HG02763 (cell line): Measurements from ENCODE around the gene PLEKHG4B.
"Not testable (repeated sequence)": the region's sequence is repeated elsewhere in the genome, so short reads cannot be mapped to it uniquely, and the experiment has no call there.

Experiments
- ATAC-seq: cut with Tn5 transposase; IDR thresholded peaks from one replicate; pipeline ENCODE4 v1.9.1; 2021; ENCODE audit warnings: mild to moderate bottlenecking, moderate library complexity; ENCODE audit not compliant: unreplicated experiment

PLEKHG4B gene

GRCh38 chr5:197892-198489 lies 106.0 kb downstream of the PLEKHG4B start:
- ATAC-seq, result no peak

DNA sequence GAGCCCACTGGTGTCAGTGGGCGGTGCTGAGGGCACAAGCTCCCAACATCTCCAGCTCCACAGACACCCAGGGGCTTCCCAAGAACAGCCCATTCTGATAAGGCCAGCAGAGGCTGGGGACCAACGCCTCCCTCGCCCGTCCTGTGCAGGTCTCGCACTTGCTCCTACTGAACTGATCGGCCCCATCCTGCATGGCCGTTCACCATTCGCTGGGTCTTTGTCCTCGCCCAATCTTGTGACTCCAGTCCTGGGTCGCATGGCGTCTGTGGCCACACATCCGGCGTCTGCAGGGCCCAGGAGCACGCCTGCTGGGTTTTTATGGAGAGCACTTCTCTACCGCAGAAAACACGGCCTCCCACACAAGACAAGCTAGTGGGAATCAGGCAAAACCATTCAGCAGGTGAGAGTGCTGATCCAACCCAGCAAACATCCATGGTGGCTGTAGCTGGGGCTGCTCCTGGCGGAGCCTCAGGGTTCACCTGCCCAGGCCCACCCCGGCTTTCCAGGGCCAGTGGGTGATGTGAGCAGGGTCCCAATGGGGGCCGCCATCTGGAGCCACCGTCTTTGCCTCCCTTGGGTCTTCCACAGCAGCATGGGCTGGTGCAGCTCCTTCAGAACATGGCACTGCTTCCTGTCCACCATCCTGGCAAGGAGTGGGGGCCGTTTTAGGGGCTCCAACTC lies 106.7 kb downstream of the PLEKHG4B start:
- ATAC-seq, result no peak

GRCh38 chr5:199197-199949 lies 107.4 kb downstream of the PLEKHG4B start:
- no peak for ATAC-seq

DNA sequence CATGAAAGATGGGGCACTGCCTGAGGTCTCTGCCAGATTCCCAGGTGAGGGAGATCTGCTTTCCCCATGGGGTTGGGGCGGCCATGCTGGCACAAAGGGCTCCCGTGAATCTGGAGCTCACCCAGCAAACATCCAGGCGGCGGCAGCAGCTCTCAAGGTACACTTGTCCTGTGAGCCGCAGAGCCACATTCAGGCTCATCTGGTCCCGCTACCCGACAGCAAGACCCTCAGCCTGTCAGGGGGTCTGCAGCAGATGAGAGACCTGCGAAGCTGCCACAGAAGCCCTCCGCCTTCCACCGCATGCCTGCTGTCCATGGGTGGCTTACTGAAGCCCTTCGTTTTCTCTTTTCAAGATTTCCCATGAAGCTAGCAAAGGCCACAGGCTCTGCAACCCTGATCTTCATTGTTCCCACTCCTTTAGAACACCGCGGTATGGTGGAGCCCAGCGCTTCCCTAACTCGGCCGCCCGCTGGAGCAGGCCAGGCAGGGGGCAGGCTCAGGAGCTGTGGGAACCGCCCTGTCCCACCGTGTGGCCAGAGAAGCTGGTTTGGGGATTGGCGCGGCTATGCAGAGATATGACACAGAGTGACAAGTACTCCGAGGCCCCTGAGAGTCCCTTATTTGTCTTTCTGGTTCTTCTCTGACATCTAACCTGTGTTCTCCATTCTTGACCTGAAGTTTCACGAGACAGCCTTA lies 108.1 kb downstream of the PLEKHG4B start:
- no peak for ATAC-seq

GRCh38 chr5:200985-201384 lies 109.0 kb downstream of the PLEKHG4B start:
- ATAC-seq, result no peak

- ATAC-seq, result no peak
Observed at GRCh38 chr5:201672-202071, 109.7 kb downstream of the PLEKHG4B start.

DNA sequence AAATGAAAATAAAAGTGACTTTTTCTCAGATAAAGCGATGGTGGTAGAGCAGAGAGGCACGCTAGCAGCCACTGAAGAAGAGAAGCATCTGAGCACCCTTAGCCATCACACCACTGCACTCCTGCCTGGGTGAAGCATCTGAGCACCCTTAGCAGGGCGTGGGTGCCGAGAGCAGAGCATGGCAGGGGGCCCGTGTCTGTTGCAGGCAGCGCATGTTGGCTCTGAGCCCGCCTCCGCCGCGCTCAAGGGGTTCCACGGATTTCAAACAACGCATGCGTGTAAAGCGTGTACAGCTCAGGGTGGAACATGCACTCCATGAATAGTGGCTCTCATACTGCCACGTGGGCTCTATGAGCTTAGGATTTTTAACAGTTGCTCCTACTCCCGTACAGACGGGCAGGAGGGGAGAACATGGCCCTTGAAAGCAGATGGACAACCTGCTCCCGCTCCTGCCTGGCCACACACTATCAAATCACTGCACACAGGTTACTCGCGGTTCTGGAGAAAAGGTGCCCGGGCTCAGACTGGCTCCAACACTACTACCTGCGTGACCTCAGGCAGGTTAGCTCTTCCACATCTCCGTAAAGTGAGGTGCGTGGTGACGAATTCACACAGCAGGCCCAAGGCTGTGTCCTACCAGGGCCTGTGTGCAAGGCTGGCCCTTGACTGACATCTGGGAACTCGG lies 111.4 kb downstream of the PLEKHG4B start:
- ATAC-seq, result no peak

DNA sequence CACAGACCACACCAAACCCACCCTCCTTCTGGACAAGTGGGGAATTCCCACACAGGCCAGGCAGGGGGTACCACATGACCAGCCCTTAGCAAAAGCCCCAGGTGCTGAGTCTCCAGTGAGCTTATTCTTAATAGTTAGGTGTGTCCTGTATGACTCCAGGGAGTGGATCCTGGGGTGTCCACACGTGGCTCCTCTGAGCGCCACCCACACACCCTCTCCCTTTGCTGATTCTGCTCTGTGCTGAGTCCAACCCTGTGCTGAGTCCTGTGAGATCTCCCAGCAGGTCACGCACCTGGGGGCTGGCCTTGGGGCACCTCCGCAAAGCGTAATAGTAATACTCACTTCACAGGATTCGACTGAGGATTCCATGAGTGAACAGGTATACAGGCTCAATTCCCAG lies 112.0 kb downstream of the PLEKHG4B start:
- no peak for ATAC-seq

GRCh38 chr5:204462-204861 lies 112.5 kb downstream of the PLEKHG4B start:
- ATAC-seq, result no peak

DNA sequence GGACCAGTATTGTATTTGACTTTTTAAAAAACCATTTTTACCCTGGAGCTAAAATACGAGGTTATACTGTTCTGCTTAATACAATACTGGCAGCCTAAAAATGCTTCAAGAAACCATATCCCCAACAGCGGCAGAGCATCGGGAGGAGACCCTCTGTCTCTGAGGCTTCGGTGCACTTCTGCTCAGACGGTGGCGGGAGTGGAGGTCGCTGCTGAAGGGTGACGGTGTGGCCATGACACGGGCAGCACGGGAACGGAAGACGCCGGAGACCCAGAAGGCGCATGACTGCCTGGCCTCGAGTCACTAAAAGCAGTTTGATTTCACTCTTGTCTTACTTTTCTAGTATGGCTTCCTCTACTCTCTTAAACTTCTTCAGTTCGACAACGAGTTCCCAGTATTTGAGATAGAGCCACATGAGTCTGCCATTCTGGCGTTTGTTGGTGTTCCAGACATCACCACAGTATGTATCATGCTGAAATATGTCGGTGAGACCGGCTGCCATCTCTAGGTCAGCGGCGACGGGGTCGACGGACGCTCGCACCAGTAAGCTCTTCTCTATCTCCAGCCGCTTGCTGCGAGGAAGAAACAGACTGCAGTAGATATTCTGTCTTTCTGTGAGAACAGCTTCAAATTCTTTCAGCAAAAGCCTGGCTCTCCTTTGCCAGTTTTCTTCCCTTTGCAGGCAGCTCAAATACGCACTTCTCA lies 113.2 kb downstream of the PLEKHG4B start:
- no peak for ATAC-seq

GRCh38 chr5:206406-206805 lies 114.4 kb downstream of the PLEKHG4B start:
- ATAC-seq, result no peak

GRCh38 chr5:206927-207536 lies 115.1 kb downstream of the PLEKHG4B start:
- ATAC-seq, result no peak

DNA sequence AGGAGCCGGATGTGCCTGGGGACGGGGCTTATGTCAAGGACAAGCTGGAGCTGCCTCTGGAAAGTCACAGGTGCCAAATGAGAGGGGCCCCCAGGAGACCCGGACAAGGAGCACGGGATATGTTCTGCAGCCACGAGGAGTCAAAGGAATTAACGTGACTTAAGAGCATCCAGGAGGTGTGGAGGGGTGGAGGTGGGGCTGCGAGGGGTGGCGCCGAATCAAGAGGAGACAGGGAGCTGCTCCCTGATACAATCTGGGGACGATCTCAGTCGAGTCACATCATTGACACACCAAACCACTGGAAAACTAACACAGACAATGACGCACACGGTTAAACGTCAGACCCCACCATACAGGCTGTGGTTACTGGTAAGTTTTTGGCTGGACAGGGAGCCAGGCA lies 115.6 kb downstream of the PLEKHG4B start:
- no peak for ATAC-seq

DNA sequence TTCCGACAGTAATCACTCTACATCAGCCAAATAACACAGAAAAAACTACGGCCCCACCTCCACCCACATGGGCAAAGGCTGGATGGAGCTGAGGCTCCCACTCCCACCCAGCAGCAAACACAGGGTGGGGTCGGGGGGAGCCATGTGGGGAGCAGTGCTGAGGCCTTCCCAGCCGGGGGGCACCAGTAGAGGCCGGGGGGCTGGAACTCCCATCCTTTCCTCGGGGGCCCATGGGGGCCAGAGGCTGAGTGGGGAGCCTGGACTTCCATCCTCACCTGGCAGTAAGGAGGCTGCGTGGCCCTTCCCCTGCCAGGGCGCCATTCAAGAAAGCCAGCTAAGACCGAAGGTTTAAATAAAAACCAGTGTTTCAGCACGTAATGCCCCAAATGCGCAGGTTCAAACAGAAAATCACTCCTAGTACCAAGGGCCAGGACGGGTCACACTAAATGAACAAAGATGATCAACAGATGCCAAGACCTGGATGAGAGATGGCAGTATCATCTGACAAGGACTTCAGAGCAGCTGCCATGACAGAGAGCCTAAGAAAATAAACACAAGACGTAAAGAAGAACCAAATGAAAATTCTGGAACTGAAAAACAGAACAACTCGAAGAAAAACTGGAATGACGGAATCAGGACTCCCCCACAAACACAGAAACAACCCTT lies 116.6 kb downstream of the PLEKHG4B start:
- no peak for ATAC-seq

- no peak for ATAC-seq
Observed at GRCh38 chr5:213803-214395, 121.9 kb downstream of the PLEKHG4B start.

GRCh38 chr5:215256-215655 lies 123.3 kb downstream of the PLEKHG4B start:
- not testable (repeated sequence) for ATAC-seq

GRCh38 chr5:216076-216475 lies 124.1 kb downstream of the PLEKHG4B start:
- ATAC-seq, result not testable (repeated sequence)

GRCh38 chr5:217494-218456 lies 125.8 kb downstream of the PLEKHG4B start, which contains the start of the genes CCDC127 and SDHA:
Gene CCDC127 (minus strand): TSS chr5:218153. CDS start chr5:216849, 1,304 bp downstream.
Gene SDHA (plus strand): TSS chr5:218320. CDS start chr5:218356, 36 bp downstream.
- peak; percentile 79 for ATAC-seq
